SU-DHL-6 (cell line): ENCODE data around the gene LENG9.

Source experiments
- EZH2phosphoT487 ChIP-seq: fragments of 200-600 bp; sonication (generic), shearing (Covaris generic); conservative IDR thresholded peaks from 2 replicates; pipeline ENCODE4 v1.6.1; 2018; ENCODE audit warnings: mild to moderate bottlenecking, antibody characterized with exemption, low read length, moderate library complexity, mixed read lengths
- TF ChIP-seq, protein P1 (sequence below): fragments of 200-600 bp; sonication (generic); IDR thresholded peaks from one replicate; pipeline ENCODE4 v1.5.1; 2017; ENCODE audit warnings: antibody characterized with exemption, mild to moderate bottlenecking, low read length, moderate library complexity; ENCODE audit not compliant: insufficient read depth, poor library complexity, severe bottlenecking

GRCh38 chr19:54431255-54431838 is 32.2 kb downstream of the LENG9 start:
- TF ChIP-seq, protein P1, sequence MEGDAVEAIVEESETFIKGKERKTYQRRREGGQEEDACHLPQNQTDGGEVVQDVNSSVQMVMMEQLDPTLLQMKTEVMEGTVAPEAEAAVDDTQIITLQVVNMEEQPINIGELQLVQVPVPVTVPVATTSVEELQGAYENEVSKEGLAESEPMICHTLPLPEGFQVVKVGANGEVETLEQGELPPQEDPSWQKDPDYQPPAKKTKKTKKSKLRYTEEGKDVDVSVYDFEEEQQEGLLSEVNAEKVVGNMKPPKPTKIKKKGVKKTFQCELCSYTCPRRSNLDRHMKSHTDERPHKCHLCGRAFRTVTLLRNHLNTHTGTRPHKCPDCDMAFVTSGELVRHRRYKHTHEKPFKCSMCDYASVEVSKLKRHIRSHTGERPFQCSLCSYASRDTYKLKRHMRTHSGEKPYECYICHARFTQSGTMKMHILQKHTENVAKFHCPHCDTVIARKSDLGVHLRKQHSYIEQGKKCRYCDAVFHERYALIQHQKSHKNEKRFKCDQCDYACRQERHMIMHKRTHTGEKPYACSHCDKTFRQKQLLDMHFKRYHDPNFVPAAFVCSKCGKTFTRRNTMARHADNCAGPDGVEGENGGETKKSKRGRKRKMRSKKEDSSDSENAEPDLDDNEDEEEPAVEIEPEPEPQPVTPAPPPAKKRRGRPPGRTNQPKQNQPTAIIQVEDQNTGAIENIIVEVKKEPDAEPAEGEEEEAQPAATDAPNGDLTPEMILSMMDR, result no peak
- no peak for TF ChIP-seq EZH2phosphoT487
